ENCODE data around the gene CXCL14.

DNA sequence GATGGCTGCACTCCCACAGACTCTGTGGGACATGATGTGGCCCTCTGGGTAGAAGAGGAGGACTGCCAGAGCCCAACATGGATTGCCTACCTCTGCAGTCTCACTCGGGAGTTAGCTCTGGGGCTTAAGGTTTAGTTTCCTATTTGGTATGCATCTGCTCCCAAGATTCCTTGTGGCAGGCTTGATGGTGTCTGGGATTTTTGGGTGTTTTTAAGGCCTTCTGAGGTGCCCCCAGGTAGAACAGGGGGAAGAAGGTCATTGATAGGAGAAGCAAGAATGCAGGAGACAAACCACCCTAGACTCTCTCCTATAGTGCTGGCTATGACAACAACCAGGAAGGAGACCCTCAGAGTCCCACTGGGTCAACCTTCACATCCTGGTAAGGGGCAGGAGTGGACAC, 46.7 kb upstream of the CXCL14 start:
- TF ChIP-seq CTCF (IDR thresholded peaks at IDR 0.05) (no peak), POLR2A (IDR thresholded peaks at IDR 0.05) (no peak)
